OCI-LY1 (cell line): ENCODE measurements around the gene ATP1A3.
A peak's percentile ranks its signal among the peaks of the same experiment; 100 is the strongest.
"Not testable (repeated sequence)": the region's sequence is repeated elsewhere in the genome, so short reads cannot be mapped to it uniquely, and the experiment has no call there.

ENCODE experiments used
- H2AFZ ChIP-seq: fragments of 200-600 bp; sonication (generic), shearing (Covaris generic); 2 replicates; pipeline ENCODE4 v1.6.0; 2014; ENCODE audit warnings: antibody characterized with exemption, mild to moderate bottlenecking, low read length
- H3F3A ChIP-seq: fragments of 200-600 bp; sonication (generic), shearing (Covaris generic); 2 replicates; pipeline ENCODE4 v1.6.0; 2014; ENCODE audit warnings: mild to moderate bottlenecking, antibody characterized with exemption, low read length, moderate library complexity; ENCODE audit not compliant: insufficient read depth
- H3K27ac ChIP-seq: fragments of 200-600 bp; sonication (generic); 2 replicates; pipeline ENCODE4 v1.5.1; 2014; ENCODE audit warnings: low read length, mixed run types, mild to moderate bottlenecking, low read depth; ENCODE audit not compliant: poor library complexity, severe bottlenecking
- H3K27me3 ChIP-seq: fragments of 200-600 bp; sonication (generic); 2 replicates; pipeline ENCODE4 v1.6.0; 2014; ENCODE audit warnings: antibody characterized with exemption, mild to moderate bottlenecking, low read length, moderate library complexity; ENCODE audit not compliant: insufficient read depth
- H3K36me3 ChIP-seq: fragments of 200-600 bp; sonication (generic); 2 replicates; pipeline ENCODE4 v1.6.1; 2014; ENCODE audit warnings: mild to moderate bottlenecking, antibody characterized with exemption, low read length, moderate library complexity, mixed read lengths; ENCODE audit not compliant: insufficient read depth
- H3K4me1 ChIP-seq: fragments of 200-600 bp; sonication (generic); 2 replicates; pipeline ENCODE4 v1.5.1; 2014; ENCODE audit warnings: mild to moderate bottlenecking, low read length, moderate library complexity; ENCODE audit not compliant: insufficient read depth, severe bottlenecking
- H3K4me2 ChIP-seq: fragments of 200-600 bp; sonication (generic), shearing (Covaris generic); 2 replicates; pipeline ENCODE4 v1.6.1; 2014; ENCODE audit warnings: low read length
- H3K4me3 ChIP-seq: fragments of 200-600 bp; sonication (generic); 2 replicates; pipeline ENCODE4 v1.5.1; 2014; ENCODE audit warnings: low read length, low read depth, mild to moderate bottlenecking, mixed read lengths; ENCODE audit not compliant: poor library complexity, severe bottlenecking
- H3K79me2 ChIP-seq: fragments of 200-600 bp; shearing (Covaris generic); 2 replicates; pipeline ENCODE4 v1.6.1; 2016; ENCODE audit warnings: mixed run types, low read length, mixed read lengths; ENCODE audit not compliant: insufficient read depth
- H3K9ac ChIP-seq: fragments of 200-600 bp; sonication (generic), shearing (Covaris generic); 2 replicates; pipeline ENCODE4 v1.6.1; 2014; ENCODE audit warnings: mild to moderate bottlenecking, low read length, mixed read lengths
- H3K9me2 ChIP-seq: fragments of 200-600 bp; sonication (generic), shearing (Covaris generic); 2 replicates; pipeline ENCODE4 v1.6.1; 2014; ENCODE audit warnings: low read depth, mild to moderate bottlenecking, low read length, mixed read lengths
- H3K9me3 ChIP-seq: fragments of 200-600 bp; shearing (Covaris generic); 2 replicates; pipeline ENCODE4 v1.6.1; 2014; ENCODE audit warnings: low read length, mixed read lengths
- H4K20me1 ChIP-seq: fragments of 200-600 bp; sonication (generic), shearing (Covaris generic); 2 replicates; pipeline ENCODE4 v1.6.0; 2016; ENCODE audit warnings: mild to moderate bottlenecking, low read length; ENCODE audit not compliant: insufficient read depth
- CTCF ChIP-seq: fragments of 200-600 bp; sonication (generic), shearing (Covaris generic); IDR thresholded peaks from 2 replicates; pipeline ENCODE4 v1.5.1; 2017; ENCODE audit warnings: mild to moderate bottlenecking, antibody characterized with exemption, low read length, moderate library complexity, mixed read lengths
- EZH2 ChIP-seq: fragments of 200-600 bp; sonication (generic), shearing (Covaris generic); IDR thresholded peaks from 2 replicates; pipeline ENCODE4 v1.8.0; 2017; ENCODE audit warnings: borderline replicate concordance, mixed run types, mild to moderate bottlenecking, antibody characterized with exemption, low read length, moderate library complexity, mixed read lengths

Gene ATP1A3

GRCh38 chr19:41995959-41996797, 2.1 kb upstream of the ATP1A3 start:
- H3K27me3 ChIP-seq, result peaks cover 14% of the 10 kb centered on the region; the same call in 1 of the 2 replicates
- H3K36me3 ChIP-seq, result no peaks in the 10 kb centered on the region
- no peak for TF ChIP-seq EZH2
- no peaks in the 10 kb centered on the region for H3F3A ChIP-seq
- H3K9me2 ChIP-seq, result no peaks in the 10 kb centered on the region
- H2AFZ ChIP-seq, result no peak overlapping the region
- H3K27ac ChIP-seq, result no peak overlapping the region
- peaks cover 24% of the 10 kb centered on the region for H3K4me1 ChIP-seq
- no peaks in the 10 kb centered on the region for H4K20me1 ChIP-seq
- no peak overlapping the region for H3K9ac ChIP-seq
- H3K79me2 ChIP-seq, result no peaks in the 10 kb centered on the region
- H3K4me3 ChIP-seq, result no peak overlapping the region
- H3K4me2 ChIP-seq, result no peak overlapping the region
- no peaks in the 10 kb centered on the region for H3K9me3 ChIP-seq

GRCh38 chr19:41994994-41995958, 1.2 kb upstream of the ATP1A3 start:
- Histone ChIP-seq H3K79me2 (no peaks in the 10 kb centered on the region), H3K4me2 (no peak overlapping the region)
- no peak for TF ChIP-seq EZH2
- no peak for TF ChIP-seq CTCF

GRCh38 chr19:41994521-41994971, 516 bp upstream of the ATP1A3 start:
- TF ChIP-seq CTCF, result no peak
- no peak for TF ChIP-seq EZH2
- Histone ChIP-seq H2AFZ (no peak overlapping the region), H3K9me3 (no peaks in the 10 kb centered on the region), H3K9me2 (no peaks in the 10 kb centered on the region), H3K27me3 (0 out of 2 replicates have a peak, but pooled peaks cover 5% of the 10 kb centered on the region), H3K36me3 (no peaks in the 10 kb centered on the region), H3K4me2 (peak overlapping the region; percentile 94), H3K27ac (no peak overlapping the region), H3K4me1 (peaks cover 24% of the 10 kb centered on the region), H3K9ac (peak overlapping the region; percentile 87; the same call in 1 of the 2 replicates), H3F3A (no peaks in the 10 kb centered on the region), H4K20me1 (no peaks in the 10 kb centered on the region), H3K79me2 (no peaks in the 10 kb centered on the region), H3K4me3 (peak overlapping the region; percentile 95)

More at GRCh38 chr19:41994994-41995958, 1.2 kb upstream of the ATP1A3 start:
- H3K27me3 ChIP-seq, result peaks cover 8% of the 10 kb centered on the region; the same call in 1 of the 2 replicates
- no peaks in the 10 kb centered on the region for H3K36me3 ChIP-seq
- H3K4me1 ChIP-seq, result peaks cover 24% of the 10 kb centered on the region
- H3K9me2 ChIP-seq, result no peaks in the 10 kb centered on the region
- H3F3A ChIP-seq, result no peaks in the 10 kb centered on the region
- no peaks in the 10 kb centered on the region for H3K9me3 ChIP-seq
- H3K4me3 ChIP-seq, result no peak overlapping the region
- H2AFZ ChIP-seq, result no peak overlapping the region
- H3K9ac ChIP-seq, result no peak overlapping the region
- H3K27ac ChIP-seq, result no peak overlapping the region
- no peaks in the 10 kb centered on the region for H4K20me1 ChIP-seq

- peaks cover 13% of the 10 kb centered on the region; the same call in 1 of the 2 replicates for H3K36me3 ChIP-seq
- H3K9me2 ChIP-seq, H4K20me1 ChIP-seq, H3K4me3 ChIP-seq, H3K27me3 ChIP-seq, H3K9ac ChIP-seq, H3K4me2 ChIP-seq, H3K27ac ChIP-seq, H3F3A ChIP-seq, H3K9me3 ChIP-seq, H2AFZ ChIP-seq, H3K79me2 ChIP-seq: not testable (repeated sequence)
- peaks cover 10% of the 10 kb centered on the region for H3K4me1 ChIP-seq
Measured at GRCh38 chr19:41991925-41992569, 2.0 kb downstream of the ATP1A3 start.
